ENCODE measurements around the gene HDAC4. TPM values are rescaled to one million over a fixed set of nuclear protein-coding genes. Genes with fewer than 3 reads are reported as not detected.

Gene HDAC4
- total RNA-seq, 1 experiment from 2014 or later: 61.5 TPM

GRCh38 chr2:239421851-239422250 lies 21.0 kb upstream of the HDAC4 start:
- H3K79me2 ChIP-seq (ENCODE audit: low read depth): no peaks in the 10 kb centered on the region
- no peaks in the 10 kb centered on the region for H3K36me3 ChIP-seq (ENCODE audit: low read depth)
- ChIA-PET POLR2A (ENCODE audit: unreplicated experiment) (no interaction called here), CTCF (no interaction called here)
- no TSS peak for BruUV-seq (replicated peaks)
- no peaks in the 10 kb centered on the region for H3K4me1 ChIP-seq (replicated peaks; ENCODE audit: insufficient read depth)
- no peaks in the 10 kb centered on the region for H4K20me1 ChIP-seq (ENCODE audit: insufficient read depth)
- TF ChIP-seq EZH2 (IDR thresholded peaks at IDR 0.05; ENCODE audit: low read depth): no peak
- TF ChIP-seq CTCF (conservative IDR thresholded peaks at IDR 0.05): no peak
- no peaks in the 10 kb centered on the region for H3F3A ChIP-seq (ENCODE audit: insufficient read depth, low read depth)
- no peak for DNase-seq
- no peak overlapping the region for H2AFZ ChIP-seq
- H3K27ac ChIP-seq: no peak overlapping the region
- H3K27me3 ChIP-seq (ENCODE audit: insufficient read depth, low read depth): peaks cover 95% of the 10 kb centered on the region
- H3K4me2 ChIP-seq: no peak overlapping the region
- 0 out of 2 replicates have a peak, but pooled peaks cover 2% of the 10 kb centered on the region for H3K9me3 ChIP-seq (ENCODE audit: insufficient read depth, low read depth)
- no peak overlapping the region for H3K4me3 ChIP-seq
- no peaks in the 10 kb centered on the region for H3K9me2 ChIP-seq (ENCODE audit: insufficient read depth)
- intact Hi-C loops (cut with micrococcal nuclease; ENCODE audit: unreplicated experiment): no loop called here

GRCh38 chr2:239420082-239420481 lies 19.3 kb upstream of the HDAC4 start:
- no peak for DNase-seq
- CTCF ChIA-PET: no interaction called here
- no TSS peak for BruUV-seq (replicated peaks)

GRCh38 chr2:239418918-239419317 lies 18.1 kb upstream of the HDAC4 start:
- Histone ChIP-seq H3F3A (ENCODE audit: insufficient read depth, low read depth) (no peaks in the 10 kb centered on the region), H3K36me3 (ENCODE audit: low read depth) (peaks cover 4% of the 10 kb centered on the region; the same call in 1 of the 2 replicates), H4K20me1 (ENCODE audit: insufficient read depth) (no peaks in the 10 kb centered on the region), H3K9me2 (ENCODE audit: insufficient read depth) (no peaks in the 10 kb centered on the region), H3K4me1 (replicated peaks; ENCODE audit: insufficient read depth) (no peaks in the 10 kb centered on the region), H3K27ac (no peak overlapping the region), H2AFZ (no peak overlapping the region), H3K79me2 (ENCODE audit: low read depth) (no peaks in the 10 kb centered on the region), H3K27me3 (ENCODE audit: insufficient read depth, low read depth) (peaks cover 94% of the 10 kb centered on the region), H3K4me3 (no peak overlapping the region), H3K4me2 (no peak overlapping the region), H3K9me3 (ENCODE audit: insufficient read depth, low read depth) (0 out of 2 replicates have a peak, but pooled peaks cover 3% of the 10 kb centered on the region)
- ChIA-PET CTCF (no interaction called here), POLR2A (ENCODE audit: unreplicated experiment) (interaction anchor here (0.5 kb wide), 1 partner anchor 32 kb away, joined by 8 read pairs; no protein-coding TSS in a partner anchor)
- intact Hi-C loops (cut with micrococcal nuclease; ENCODE audit: unreplicated experiment): no loop called here
- no peak for TF ChIP-seq EZH2 (IDR thresholded peaks at IDR 0.05; ENCODE audit: low read depth)
- TF ChIP-seq CTCF (conservative IDR thresholded peaks at IDR 0.05): no peak
- no TSS peak for BruUV-seq (replicated peaks)
- DNase-seq: no peak

More at GRCh38 chr2:239420082-239420481, 19.3 kb upstream of the HDAC4 start:
- Histone ChIP-seq H4K20me1 (ENCODE audit: insufficient read depth) (no peaks in the 10 kb centered on the region), H3K27me3 (ENCODE audit: insufficient read depth, low read depth) (peaks cover 95% of the 10 kb centered on the region), H3K4me3 (no peak overlapping the region), H3F3A (ENCODE audit: insufficient read depth, low read depth) (no peaks in the 10 kb centered on the region), H3K4me2 (no peak overlapping the region), H3K36me3 (ENCODE audit: low read depth) (peaks cover 1% of the 10 kb centered on the region; the same call in 1 of the 2 replicates), H3K9me2 (ENCODE audit: insufficient read depth) (no peaks in the 10 kb centered on the region), H3K79me2 (ENCODE audit: low read depth) (no peaks in the 10 kb centered on the region), H3K27ac (no peak overlapping the region), H3K4me1 (replicated peaks; ENCODE audit: insufficient read depth) (no peaks in the 10 kb centered on the region), H3K9me3 (ENCODE audit: insufficient read depth, low read depth) (0 out of 2 replicates have a peak, but pooled peaks cover 3% of the 10 kb centered on the region), H2AFZ (no peak overlapping the region)
- intact Hi-C loops (cut with micrococcal nuclease; ENCODE audit: unreplicated experiment): no loop called here
- POLR2A ChIA-PET (ENCODE audit: unreplicated experiment): no interaction called here
- TF ChIP-seq CTCF (conservative IDR thresholded peaks at IDR 0.05): no peak
- no peak for TF ChIP-seq EZH2 (IDR thresholded peaks at IDR 0.05; ENCODE audit: low read depth)
